GM21423 (cell line): ENCODE data around the gene SMURF1.

Source experiments
- ATAC-seq: cut with Tn5 transposase; IDR thresholded peaks from one replicate; pipeline ENCODE4 v1.9.1; 2021; ENCODE audit warnings: mild to moderate bottlenecking, moderate library complexity; ENCODE audit not compliant: unreplicated experiment

The SMURF1 gene

DNA sequence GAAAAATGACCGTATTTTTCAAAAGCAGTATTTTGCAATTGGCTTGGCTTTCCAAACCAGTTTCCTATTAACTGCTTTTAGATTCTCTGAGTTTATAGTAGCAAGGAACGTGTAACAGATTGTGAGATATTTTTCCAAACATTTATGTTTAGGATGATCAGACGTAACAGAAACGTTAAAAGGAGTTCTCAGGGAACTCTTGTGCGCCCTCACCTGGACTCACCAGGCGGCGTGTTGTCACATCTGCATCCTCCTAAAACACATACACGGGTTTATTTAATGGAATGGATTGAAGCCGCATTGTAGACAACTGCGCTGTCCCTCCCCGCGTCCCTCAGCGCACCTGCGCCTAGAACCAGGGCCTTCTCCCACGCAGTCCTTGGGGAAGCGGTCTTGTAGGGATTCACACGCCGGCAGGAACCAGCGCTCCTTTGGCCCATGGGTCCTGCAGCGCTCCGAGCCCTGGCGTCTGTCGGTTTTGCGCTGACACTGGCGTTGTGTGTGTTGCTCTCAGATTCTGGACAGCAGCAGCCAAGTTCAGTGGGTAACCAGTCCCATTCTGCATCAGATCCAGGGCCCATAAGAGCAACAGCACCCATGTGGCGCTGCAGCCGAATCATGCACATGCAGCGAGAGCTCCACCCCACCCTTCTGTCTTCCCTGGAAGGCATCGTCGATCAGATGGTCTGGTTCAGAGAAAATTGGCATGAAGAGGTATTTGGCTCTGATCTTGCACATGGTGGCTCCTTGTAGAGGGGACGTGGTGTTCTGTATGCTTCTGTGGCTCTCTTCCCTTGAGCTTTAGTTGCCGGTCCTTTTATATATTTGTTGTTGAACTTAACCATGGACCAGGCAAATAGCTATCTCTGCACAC lies 150.6 kb downstream of the SMURF1 start:
- ATAC-seq, result no peak

DNA sequence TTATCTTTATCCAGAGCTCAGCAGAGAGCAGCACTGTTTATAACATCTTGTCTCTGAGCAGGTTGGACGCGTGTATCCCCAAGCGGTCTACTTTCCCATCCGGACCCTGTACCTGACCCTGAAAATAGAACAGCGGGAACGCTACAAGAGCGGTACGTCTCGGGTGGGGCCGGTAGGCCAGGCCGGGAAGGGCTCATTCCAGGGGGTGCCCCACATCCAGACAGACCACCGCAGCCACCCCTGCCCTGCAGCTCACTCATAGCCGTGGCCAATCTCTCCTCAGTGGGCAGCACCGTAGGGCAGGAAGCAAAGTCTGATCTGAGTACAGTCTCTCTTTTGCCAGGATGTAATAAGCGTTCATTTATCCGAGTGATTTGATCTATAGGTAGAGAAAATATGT lies 151.8 kb downstream of the SMURF1 start:
- no peak for ATAC-seq

DNA sequence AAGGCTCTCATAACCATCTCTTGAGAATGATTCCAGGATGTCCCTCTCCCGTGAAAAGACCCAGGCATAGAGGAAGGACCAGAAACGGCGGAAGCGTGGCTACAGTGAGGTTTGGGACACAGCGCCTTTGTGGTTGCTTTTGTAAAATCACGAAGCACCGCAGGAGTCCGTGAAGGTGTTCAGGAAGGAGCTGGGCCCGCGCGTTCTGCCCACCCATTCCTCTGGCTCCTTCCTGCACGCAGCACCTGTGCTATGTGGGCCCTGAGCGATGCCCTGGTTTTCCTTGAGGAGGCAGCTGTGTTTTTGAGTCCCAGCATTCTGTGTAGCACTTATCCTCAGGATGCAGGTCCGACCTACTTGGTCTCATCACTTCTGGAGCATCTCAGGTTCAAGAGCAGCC lies 152.8 kb downstream of the SMURF1 start:
- ATAC-seq, result no peak

DNA sequence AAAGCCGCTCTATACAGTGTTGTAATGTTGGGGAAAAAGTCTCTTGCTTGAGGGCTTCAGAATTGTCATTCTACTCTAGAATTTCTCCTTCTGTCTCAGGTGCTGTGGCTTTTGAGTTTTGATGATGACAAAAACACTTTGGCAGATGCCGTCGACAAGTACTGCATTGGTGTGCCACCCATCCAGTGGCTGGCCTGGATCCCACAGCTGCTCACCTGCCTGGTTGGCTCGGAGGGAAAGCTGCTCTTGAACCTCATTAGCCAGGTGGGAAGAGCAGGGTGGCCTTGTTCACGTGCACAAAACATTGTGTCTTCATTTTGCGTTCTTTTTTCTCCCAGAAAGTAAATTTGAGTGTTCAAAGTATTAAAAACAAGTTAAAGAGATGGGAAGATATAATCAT lies 153.6 kb downstream of the SMURF1 start:
- no peak for ATAC-seq

DNA sequence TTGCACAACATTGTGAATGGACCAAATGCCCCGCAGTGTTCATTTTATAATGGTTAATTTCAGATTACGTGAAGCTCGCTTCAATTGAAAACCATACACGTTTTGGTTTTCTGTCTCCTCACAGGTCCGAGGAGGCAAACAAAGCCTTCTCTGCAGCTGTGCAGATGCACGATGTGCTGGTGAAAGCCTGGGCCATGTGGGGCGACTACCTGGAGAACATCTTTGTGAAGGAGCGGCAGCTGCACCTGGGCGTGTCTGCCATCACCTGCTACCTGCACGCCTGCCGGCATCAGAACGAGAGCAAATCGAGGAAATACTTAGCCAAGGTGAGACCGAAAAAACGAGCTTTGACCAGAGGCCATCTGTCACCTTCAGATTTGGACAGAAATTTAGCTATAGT lies 155.3 kb downstream of the SMURF1 start:
- no peak for ATAC-seq

DNA sequence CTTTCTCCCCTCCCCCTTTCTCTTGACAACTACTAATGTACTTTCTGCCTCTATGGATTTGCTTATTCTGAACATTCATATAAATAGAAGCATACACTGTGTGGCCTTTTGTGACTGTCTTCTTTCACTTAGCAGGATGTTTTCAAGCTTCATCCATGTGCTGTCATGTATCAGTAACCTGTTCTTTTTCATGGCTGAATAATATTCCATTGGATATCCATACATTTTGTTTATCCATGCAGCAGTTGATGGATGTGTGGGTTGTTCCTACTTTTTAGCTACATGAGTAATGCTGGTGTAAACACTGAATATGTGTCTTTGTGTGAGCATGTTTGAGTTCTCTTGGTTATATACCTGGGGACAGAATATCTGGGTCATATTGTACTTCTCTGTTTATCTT lies 158.0 kb downstream of the SMURF1 start:
- no peak for ATAC-seq

DNA sequence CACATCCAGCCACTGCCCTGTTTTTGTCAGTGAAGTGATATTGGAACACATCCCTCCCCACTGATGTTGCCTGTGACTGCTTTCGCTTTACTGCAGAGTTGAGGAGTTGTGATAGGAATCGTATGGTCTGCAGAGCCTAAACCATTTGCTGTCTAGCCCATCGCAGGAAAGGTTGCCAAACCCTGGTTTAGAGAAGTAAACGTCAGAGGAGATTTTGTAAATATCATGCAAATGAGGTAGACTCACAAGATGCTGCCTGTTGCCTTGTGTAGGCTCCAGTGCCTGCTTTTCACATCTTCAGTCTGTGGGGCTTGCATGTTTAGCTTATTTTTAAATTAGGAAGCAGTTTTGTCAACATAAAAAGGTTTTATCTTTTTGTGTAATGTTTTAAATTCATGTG lies 158.5 kb downstream of the SMURF1 start:
- no peak for ATAC-seq

DNA sequence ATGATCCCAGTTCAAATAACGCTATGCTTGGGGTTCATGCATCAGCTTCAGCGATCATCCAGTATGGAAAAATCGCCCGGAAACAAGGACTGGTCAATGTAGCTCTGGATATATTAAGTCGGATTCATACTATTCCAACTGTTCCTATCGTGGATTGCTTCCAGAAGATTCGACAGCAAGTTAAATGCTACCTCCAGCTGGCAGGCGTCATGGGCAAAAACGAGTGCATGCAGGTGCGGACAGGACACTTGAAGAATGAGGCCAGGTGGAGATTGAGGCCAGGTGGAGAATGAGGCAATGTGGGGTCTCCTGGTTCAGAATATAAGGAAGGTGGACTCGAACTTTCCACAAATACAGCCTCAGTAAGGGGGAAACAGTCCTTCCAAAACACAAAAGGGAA lies 159.8 kb downstream of the SMURF1 start:
- no peak for ATAC-seq

DNA sequence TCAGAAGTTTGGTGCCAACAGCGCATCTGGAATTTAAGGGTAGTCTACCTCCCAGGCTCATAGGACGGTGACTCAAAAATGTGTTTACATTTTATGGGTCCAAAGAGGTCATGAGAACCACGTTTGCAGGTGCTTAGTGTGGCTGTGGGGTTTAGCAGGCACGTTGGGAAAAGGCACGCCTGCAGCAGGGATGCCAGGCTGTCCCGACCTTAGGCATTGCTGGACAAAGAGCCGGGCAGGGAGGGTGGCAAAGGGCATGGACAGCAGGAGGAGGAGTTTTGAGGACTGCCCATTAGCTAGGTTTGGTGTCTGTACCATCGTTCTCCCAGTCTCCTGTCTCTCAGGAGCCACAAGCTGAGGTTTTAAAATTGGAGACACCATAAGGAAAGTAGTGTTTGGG lies 161.2 kb downstream of the SMURF1 start:
- no peak for ATAC-seq

DNA sequence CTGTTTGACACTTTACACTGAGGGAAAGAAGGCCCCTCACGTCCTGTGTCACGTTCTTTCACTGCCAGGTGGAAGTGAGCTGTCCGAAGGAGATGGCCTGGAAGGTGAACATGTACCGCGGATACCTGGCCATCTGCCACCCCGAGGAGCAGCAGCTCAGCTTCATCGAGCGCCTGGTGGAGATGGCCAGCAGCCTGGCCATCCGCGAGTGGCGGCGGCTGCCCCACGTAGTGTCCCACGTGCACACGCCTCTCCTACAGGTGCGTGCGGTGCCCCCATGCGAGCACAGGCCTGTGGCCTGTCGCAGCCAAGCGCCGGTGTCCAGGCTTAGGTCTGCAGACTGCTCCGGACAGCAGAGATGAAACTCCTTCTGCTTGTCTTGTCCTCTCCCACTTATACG lies 162.2 kb downstream of the SMURF1 start:
- ATAC-seq, result no peak

DNA sequence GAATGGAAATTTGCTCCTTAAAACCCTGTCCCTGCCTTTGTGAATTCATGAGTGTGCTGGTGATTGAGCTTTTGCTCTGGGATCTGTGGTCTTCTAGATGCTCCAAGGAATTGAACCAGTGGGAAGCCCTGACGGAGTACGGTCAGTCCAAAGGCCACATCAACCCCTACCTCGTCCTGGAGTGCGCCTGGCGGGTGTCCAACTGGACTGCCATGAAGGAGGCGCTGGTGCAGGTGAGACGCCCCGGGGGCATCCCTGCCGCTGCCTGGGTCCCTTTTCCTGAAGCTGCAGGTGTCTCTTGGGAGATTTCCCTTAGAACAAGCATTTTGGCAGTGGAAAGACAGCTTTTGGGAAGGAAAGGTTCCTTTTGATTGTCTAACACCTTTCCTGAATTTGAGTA lies 165.2 kb downstream of the SMURF1 start:
- no peak for ATAC-seq
